ENCODE results near the gene LRRC10B.
"Not testable (repeated sequence)": the region's sequence is repeated elsewhere in the genome, so short reads cannot be mapped to it uniquely, and the experiment has no call there.

Gene LRRC10B

DNA sequence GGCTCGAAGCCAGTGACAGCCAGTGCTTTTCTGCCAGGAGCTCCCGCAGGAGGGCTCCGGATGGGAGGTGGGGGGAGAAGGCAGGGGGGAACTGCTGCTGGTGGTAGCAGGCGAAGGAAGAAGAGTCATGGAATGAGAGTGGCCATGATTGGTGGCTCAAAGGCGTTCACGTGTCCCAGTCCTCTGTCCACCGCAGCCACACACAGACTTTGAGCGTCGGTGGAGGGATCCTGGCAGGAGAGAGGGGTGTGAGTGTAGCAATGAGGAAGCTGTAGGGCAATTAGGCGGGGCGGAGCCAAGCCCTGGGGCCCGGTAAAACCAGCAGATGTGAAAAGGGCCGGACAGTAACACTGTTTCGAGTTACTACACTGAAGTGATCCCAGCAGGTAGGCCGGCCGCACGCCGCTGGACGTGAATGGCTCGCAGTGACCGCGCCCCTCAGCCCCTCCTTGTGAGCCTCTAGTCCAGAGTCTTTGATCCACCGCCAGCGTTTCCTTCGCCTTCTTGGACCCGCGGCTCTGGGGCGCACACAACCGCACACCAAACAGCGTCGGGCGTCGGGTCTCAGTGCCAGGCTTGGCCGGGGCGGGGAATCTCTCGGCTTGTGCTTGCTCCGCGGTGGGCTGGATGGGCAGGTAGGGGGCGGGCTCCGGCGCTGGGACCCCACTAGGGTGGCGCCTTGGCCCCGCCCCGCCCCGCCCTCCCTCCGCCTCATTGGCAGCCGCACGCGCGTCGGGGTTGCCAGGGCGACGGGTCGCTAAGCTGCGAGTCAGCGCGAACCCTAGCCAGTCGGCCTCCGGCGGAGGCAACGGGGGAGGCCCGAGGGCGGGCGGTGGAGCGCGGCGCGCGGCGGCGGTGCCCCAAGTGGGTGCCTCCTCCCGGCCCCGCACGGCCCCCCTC, at the start of gene LRRC10B:
TSS of gene LRRC10B (plus strand) at position 788 of the 900 bp plus-strand sequence. CDS start 250 bp downstream, outside the sequence.
- DNase-seq (ENCODE audit: low spot score) = no peak

GRCh38 chr11:61460474-61460881, 48.1 kb upstream of the LRRC10B start:
- DNase-seq (ENCODE audit: low spot score) = no peak

- DNase-seq (ENCODE audit: low spot score) = no peak
Observed at GRCh38 chr11:61460986-61461385, 47.6 kb upstream of the LRRC10B start.

GRCh38 chr11:61467602-61468001, 40.9 kb upstream of the LRRC10B start:
- DNase-seq (ENCODE audit: low spot score) = not testable (repeated sequence)

- DNase-seq (ENCODE audit: low spot score) = no peak
Observed at GRCh38 chr11:61468002-61468401, 40.5 kb upstream of the LRRC10B start.

DNA sequence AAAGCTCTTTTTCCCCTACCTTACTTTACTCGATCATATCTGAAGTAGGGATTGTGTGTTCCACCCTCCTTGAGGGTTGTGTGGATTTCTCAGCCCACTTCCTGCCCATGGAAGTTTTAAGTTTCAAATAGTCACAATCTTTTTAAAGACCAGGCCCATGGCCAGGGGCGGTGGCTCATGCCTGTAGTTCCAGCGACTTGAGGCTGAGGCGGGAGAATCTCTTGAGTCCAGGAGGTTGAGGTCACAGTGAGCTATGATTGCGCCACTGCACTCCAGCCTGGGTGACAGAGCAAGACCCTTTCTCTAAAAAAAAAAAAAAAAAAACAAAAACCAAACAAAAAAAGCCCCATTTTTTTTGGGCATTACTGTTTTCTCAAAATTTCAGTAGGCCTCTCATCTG, 36.3 kb upstream of the LRRC10B start:
- DNase-seq (ENCODE audit: low spot score) = no peak

DNA sequence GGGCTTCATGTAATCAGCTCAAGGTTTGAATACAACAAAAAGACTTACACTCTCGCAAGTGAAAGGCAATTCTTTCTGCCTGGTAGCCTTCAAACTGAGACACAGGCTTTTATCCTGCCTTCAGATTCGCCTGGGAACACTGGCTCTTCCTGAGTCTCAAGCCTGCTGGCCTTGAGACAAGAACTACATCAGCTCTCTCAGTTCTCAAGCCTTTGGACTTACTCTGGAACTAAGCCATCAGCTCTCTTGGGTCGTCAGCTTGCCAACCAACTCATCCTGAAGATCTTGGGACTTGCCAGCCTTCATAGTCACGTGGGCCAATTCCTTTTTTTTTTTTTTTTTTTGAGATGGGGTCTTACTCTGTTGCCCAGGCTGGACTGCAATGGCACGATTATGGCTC, 35.7 kb upstream of the LRRC10B start:
- DNase-seq (ENCODE audit: low spot score) = no peak

DNA sequence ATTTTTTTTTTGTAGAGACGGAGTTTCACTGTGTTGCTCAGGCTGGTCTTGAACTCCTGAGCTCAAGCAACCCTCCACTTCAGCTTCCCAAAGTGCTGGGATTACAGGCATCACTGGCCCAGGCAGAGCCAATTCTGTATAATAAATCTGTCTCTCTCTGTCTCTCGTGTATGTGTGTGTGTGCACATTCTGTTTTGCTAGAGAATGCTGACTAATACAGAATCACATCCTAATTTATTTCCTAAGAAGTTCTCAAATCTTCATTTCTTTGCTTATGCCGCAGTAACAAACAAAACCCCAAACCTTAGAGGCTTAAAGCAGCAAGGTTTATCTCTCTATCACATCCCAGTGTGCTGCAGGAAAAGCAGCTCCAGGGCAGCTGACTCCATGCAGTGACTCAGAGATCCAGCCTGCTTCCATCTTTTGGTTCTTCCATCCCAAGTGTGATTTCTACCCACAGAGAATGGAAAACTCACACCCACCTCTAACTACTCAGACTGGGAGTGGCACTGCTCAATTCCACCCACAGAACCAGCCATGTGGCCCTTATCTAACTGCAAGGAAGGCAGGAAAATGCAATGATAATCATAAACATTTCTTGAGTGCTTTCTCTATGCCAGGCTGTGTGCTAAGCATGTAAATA, 35.1 kb upstream of the LRRC10B start:
- no peak for DNase-seq (ENCODE audit: low spot score)

DNA sequence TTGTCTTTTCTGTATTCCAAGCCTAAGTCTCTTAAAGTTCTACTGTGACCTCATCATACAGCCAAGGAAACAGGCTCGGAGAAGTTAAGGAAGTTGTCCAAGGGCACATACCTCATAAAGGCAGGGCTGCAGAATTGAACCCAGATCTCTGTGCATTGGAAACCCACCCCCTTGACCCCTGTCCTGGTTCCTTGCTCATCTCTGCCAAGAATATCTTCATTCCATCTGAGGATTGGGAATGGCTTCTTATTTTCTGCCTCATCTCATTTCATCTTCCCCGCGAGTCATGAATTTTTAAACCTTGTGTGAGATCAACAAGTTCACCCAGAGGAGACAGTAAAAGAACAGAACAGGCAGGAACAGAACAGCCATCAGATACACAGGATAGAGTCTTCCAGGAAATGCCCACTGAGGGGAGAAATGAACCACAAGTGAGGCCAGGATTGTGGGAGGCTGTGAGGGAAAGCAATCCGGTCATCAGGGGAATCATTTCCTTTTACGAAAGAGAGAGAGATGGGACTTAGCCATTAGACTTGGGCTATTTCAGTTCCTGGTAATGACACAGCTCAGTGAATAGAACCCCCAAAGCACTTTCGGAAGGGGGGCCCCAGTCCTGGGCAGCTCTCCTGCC, 34.4 kb upstream of the LRRC10B start:
- no peak for DNase-seq (ENCODE audit: low spot score)

GRCh38 chr11:61475433-61475832, 33.1 kb upstream of the LRRC10B start:
- no peak for DNase-seq (ENCODE audit: low spot score)

DNA sequence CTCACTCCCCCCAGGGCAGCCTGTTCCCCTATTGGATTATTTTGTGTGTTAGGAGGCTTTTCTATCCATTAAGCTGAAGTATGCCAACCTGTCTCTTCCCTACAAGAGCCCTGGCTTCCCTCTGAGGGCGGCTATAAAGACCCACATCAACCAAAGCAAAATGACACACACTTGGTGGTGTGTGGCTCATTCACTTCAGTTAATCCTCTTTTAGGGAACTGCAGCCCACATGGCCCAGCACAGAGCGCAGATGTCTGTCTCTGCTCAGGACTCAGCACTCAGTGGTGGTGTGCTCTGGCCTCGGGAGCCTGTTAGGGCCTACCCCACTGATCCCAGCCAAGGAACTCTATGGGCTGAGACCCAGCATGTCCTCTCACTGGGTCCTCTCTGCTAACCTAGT, 32.2 kb upstream of the LRRC10B start:
- DNase-seq (ENCODE audit: low spot score) = no peak

DNA sequence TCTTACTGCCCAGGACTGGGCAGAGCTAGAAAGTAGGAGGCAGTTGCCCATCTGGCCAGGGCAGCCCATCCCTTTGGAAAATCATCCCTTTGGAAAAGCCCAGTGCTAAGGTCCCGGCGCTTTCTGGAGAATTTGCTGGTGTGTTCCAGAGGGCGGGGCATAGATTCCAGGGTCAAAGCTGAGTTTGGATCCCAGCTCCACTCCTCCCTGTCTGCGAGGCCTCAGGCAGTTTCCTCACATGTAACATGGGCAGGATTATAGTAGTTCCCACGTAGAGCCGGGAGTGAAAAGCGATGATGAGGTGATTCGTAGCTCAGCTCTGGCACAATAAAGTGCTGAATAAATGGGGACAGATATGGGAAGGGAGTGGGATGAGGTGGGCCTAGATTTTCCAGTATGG, 31.4 kb upstream of the LRRC10B start:
- no peak for DNase-seq (ENCODE audit: low spot score)

- peak; percentile 65 for DNase-seq (ENCODE audit: low spot score)
Observed at GRCh38 chr11:61477727-61478148, 30.8 kb upstream of the LRRC10B start.

- not testable (repeated sequence) for DNase-seq (ENCODE audit: low spot score)
Observed at GRCh38 chr11:61479360-61480058, 29.0 kb upstream of the LRRC10B start.

GRCh38 chr11:61480261-61480993, 28.1 kb upstream of the LRRC10B start:
- no peak for DNase-seq (ENCODE audit: low spot score)

- DNase-seq (ENCODE audit: low spot score) = no peak
Observed at GRCh38 chr11:61480994-61481335, 27.6 kb upstream of the LRRC10B start.

GRCh38 chr11:61481806-61482205, 26.7 kb upstream of the LRRC10B start:
- DNase-seq (ENCODE audit: low spot score) = no peak

DNA sequence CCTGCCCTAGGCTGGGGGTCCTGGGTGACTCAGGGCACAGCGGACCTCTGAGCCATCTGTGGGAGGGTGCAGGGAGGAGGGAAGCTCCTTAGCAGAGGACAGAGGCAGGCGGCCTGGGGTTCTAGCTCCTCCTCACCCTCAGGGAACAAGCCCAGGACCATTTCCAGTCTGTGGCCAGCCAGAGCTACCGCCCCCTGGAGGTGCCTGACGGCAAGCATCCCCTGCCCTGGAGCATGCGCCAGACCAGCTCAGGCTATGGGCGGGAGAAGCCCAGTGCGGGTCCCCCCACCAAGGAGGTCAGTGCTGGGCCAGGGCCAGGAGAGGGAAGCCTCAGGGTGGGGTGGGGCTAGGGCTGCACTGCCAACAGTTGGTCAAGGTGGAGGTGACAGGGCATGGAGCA, 26.0 kb upstream of the LRRC10B start:
- peak; percentile 52 for DNase-seq (ENCODE audit: low spot score)

- DNase-seq (ENCODE audit: low spot score) = no peak
Observed at GRCh38 chr11:61484541-61484940, 24.0 kb upstream of the LRRC10B start.

DNA sequence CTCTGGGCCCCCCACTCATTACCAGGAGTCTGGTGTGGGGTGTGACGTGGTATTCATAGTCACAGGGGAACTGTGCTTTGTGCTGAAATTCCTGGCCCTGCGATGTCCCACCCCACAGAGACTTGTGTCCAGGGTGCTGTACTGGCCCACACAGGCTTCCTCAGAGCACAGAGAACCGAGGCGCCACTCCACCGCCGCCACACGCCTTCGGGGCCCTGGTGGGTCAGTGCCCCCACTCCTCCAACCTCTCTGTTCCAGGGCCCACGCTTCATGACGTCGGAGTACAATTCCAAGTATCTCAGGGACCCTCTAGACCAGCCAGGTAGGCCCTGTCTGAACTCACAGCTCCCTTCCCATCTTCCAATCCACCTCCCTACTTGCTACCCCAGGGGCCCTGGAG, 23.5 kb upstream of the LRRC10B start:
- DNase-seq (ENCODE audit: low spot score) = no peak

DNA sequence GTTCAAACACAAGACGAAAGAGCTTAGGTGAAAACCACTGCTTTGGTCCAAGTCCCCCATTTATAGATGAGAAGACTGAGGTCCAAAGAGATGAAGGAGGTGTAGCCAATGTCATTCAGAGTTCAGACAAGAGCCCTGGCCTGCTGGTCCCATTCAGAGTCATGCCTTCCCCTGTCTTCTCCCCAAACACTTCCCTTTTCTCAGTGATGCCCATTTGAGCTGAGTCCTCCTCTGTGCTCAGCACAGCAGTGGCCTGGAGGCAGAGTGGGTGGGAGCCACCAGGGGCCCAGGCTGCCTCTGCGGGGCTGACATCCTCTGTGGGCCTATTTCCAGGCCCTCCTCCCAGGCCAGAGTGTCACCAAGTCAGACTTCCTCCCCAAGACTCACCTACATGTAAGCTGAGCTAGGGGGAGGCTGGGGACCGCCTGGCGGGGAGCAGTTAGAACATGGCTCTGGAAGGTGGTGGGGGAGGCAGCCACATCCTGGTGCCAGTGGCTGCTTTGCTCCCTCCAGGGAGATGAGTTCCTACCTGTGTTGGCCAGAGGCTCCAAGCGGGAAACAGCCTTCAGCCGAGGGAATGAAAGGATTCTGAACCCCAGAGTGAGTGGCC, 22.4 kb upstream of the LRRC10B start:
- no peak for DNase-seq (ENCODE audit: low spot score)

Measured in AG08395 (cell line).